ENCODE results near the gene CLSTN2.

DNA sequence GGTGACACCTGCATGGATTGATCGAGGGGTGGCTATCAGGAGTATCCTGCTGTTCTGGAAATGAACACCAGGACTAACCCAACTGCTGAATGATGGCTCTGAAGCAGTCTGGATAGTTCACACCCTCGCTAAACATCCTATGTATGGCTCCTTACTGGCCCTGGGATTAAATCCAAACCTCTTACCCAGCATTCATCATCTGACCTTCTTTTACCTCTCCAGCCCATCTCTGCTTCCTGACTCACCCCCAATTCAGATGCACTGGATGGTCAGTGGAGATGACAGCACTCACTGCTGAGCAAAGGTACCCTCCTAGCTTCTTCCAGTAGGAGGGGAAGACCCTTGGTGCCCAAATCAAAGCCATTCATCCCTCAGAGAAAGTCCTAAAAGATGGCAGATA is 507.6 kb downstream of the CLSTN2 start:
- TF ChIP-seq, protein P1, sequence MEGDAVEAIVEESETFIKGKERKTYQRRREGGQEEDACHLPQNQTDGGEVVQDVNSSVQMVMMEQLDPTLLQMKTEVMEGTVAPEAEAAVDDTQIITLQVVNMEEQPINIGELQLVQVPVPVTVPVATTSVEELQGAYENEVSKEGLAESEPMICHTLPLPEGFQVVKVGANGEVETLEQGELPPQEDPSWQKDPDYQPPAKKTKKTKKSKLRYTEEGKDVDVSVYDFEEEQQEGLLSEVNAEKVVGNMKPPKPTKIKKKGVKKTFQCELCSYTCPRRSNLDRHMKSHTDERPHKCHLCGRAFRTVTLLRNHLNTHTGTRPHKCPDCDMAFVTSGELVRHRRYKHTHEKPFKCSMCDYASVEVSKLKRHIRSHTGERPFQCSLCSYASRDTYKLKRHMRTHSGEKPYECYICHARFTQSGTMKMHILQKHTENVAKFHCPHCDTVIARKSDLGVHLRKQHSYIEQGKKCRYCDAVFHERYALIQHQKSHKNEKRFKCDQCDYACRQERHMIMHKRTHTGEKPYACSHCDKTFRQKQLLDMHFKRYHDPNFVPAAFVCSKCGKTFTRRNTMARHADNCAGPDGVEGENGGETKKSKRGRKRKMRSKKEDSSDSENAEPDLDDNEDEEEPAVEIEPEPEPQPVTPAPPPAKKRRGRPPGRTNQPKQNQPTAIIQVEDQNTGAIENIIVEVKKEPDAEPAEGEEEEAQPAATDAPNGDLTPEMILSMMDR (conservative IDR thresholded peaks at IDR 0.05) = no peak
- TF ChIP-seq EZH2 (IDR thresholded peaks at IDR 0.05; ENCODE audit: low read depth) = no peak

Measured in PC-9 (cell line).